Posterior vena cava (tissue), 2 donors: ENCODE measurements around the gene MIA. TPM values are rescaled to one million over a fixed set of nuclear protein-coding genes. Genes with fewer than 3 reads are reported as not detected.
"Not testable (repeated sequence)": the region's sequence is repeated elsewhere in the genome, so short reads cannot be mapped to it uniquely, and the experiment has no call there.

ENCODE experiments used
- DNase-seq: peaks from one replicate; pipeline ENCODE4 v3.0.0-alpha.2; 2020; ENCODE audit warnings: low spot score
- intact Hi-C, 2 donors: fragments of 100-400 bp; cut with DNase I; formaldehyde crosslinking; loops; one replicate each; pipeline versions ENCODE4 v1.14.1 to v1.14.2; 2022 to 2023
- total RNA-seq, 2 donors: library from RNA; stranded (reverse); fragmentation: NEBNext Ultra II Directional; extraction: Animal tissue kit (Norgen Biotek cat#: 25700); gene quantifications; one replicate each; pipeline ENCODE4 v1.2.1, GENCODE V29; 2021
- donor health status: DM: yes; HTN: yes; CAD: no.
- donor health status: DM: yes; HTN: yes; CAD: no.

Gene MIA
- total RNA-seq, 2 donors from 2014 or later: 1.6 TPM; not detected in 1

- DNase-seq: no peak
- intact Hi-C loops: loop anchor here (5.0 to 10.0 kb wide), 2 partner anchors 145 to 147 kb away; no protein-coding TSS in a partner anchor
These were observed 34.2 kb downstream of the MIA start for GRCh38 chr19:40809358-40810086.

- no peak for DNase-seq
- intact Hi-C loops: loop anchor here in 1 of 2 donors (5.0 kb wide), 1 partner anchor 148 kb away; no protein-coding TSS in a partner anchor
These were observed 34.8 kb downstream of the MIA start for GRCh38 chr19:40810160-40810559.

GRCh38 chr19:40810649-40811408, 35.5 kb downstream of the MIA start:
- DNase-seq: peak; percentile 96
- intact Hi-C loops: loop anchor here in 1 of 2 donors (5.0 kb wide), 1 partner anchor 149 kb away; no protein-coding TSS in a partner anchor

- no peak for DNase-seq
- intact Hi-C loops: loop anchor here in 1 of 2 donors (5.0 kb wide), 1 partner anchor 149 kb away; no protein-coding TSS in a partner anchor
These were observed 36.4 kb downstream of the MIA start for GRCh38 chr19:40811478-40812341.

GRCh38 chr19:40812571-40812970, 37.2 kb downstream of the MIA start:
- intact Hi-C loops: loop anchor here in 1 of 2 donors (5.0 kb wide), 1 partner anchor 150 kb away; no protein-coding TSS in a partner anchor
- not testable (repeated sequence) for DNase-seq

- DNase-seq: no peak
- intact Hi-C loops: loop anchor here (1.0 to 5.0 kb wide), 2 partner anchors 70 to 151 kb away; no protein-coding TSS in a partner anchor
These were observed 37.9 kb downstream of the MIA start for GRCh38 chr19:40813182-40813581.

- intact Hi-C loops: no loop called here
- DNase-seq: no peak
These were observed 39.9 kb downstream of the MIA start for GRCh38 chr19:40815223-40815622.

GRCh38 chr19:40818480-40819399, 43.4 kb downstream of the MIA start:
- intact Hi-C loops: not testable (repeated sequence)
- DNase-seq: peak; percentile 94

GRCh38 chr19:40819479-40820234, 44.3 kb downstream of the MIA start:
- intact Hi-C loops, DNase-seq: not testable (repeated sequence)

- no peak for DNase-seq
These were observed 46.8 kb downstream of the MIA start for GRCh38 chr19:40822161-40822560.

GRCh38 chr19:40822704-40823553, 47.6 kb downstream of the MIA start:
- DNase-seq, intact Hi-C loops: not testable (repeated sequence)

More at GRCh38 chr19:40822161-40822560, 46.8 kb downstream of the MIA start:
- intact Hi-C loops: no loop called here

- intact Hi-C loops, DNase-seq: not testable (repeated sequence)
These were observed 49.6 kb downstream of the MIA start for GRCh38 chr19:40824916-40825315.

- intact Hi-C loops, DNase-seq: not testable (repeated sequence)
These were observed 50.3 kb downstream of the MIA start for GRCh38 chr19:40825460-40826095.

GRCh38 chr19:40826312-40826698, 51.0 kb downstream of the MIA start:
- DNase-seq, intact Hi-C loops: not testable (repeated sequence)

- intact Hi-C loops, DNase-seq: not testable (repeated sequence)
These were observed 51.5 kb downstream of the MIA start for GRCh38 chr19:40826699-40827385.
